MM.1S (cell line): ENCODE results near the gene LIMS1.
"Not testable (repeated sequence)": the region's sequence is repeated elsewhere in the genome, so short reads cannot be mapped to it uniquely, and the experiment has no call there.

Experiments
- CTCF ChIP-seq: fragments of 300-600 bp; sonication (generic); IDR thresholded peaks from 2 replicates; pipeline ENCODE4 v1.5.1; 2016; ENCODE audit warnings: antibody characterized with exemption, low read length, mixed read lengths
- EZH2 ChIP-seq: fragments of 300-600 bp; sonication (generic); optimal IDR thresholded peaks from 2 replicates; pipeline ENCODE3; 2017; ENCODE audit warnings: low read depth, mild to moderate bottlenecking, antibody characterized with exemption, low read length, mixed read lengths

GRCh38 chr2:108651468-108651867 is 117.2 kb downstream of the LIMS1 start:
- TF ChIP-seq CTCF, EZH2: not testable (repeated sequence)
